ENCODE results near the gene TBX10. TPM values are rescaled to one million over a fixed set of nuclear protein-coding genes. Genes with fewer than 3 reads are reported as not detected.
"Not testable (repeated sequence)": the region's sequence is repeated elsewhere in the genome, so short reads cannot be mapped to it uniquely, and the experiment has no call there.

The TBX10 gene
- total and polyA plus RNA-seq, 2 experiments from 2014 or later: 1.2 TPM; not detected in 1

DNA sequence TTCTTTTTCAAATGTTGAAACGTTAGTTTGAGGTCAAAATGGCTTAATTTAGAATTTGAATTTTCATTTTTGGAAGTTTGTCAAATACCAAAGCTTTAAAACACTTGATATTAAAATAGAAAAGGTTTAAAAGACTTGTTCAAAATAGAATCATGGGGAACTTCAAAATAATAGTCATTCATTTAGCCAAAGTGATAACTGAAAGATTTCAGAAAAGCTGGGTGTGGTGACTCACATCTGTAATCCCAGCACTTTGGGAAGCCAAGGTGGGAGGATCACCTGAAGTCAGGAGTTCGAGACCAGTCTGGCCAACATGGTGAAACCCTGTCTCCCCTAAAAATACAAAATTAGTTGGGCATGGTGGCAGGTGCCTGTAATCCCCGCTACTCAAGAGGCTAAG, 45.1 kb downstream of the TBX10 start:
- no peak overlapping the region for H3K4me3 ChIP-seq
- H3K4me1 ChIP-seq (ENCODE audit: low read depth): no peaks in the 10 kb centered on the region

DNA sequence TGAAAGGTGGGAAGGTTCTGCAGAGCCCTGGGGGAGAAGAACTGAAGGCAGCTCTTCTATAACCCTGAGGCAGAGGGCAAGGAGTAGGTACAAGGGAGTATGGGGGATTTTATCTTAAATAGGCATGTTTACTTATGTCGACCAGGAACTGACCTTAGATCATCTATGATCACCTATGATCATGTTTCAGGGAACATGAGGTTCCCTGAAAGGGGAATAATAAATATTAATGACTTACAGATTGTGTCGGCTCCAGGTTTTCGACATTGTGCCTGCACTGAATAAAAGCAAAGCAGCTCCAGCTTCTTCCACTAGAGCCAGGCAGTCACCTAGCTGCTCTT, 46.0 kb downstream of the TBX10 start:
- Histone ChIP-seq H3K27ac (no peak overlapping the region), H3K4me3 (no peak overlapping the region), H3K36me3 (no peaks in the 10 kb centered on the region), H3K27me3 (no peaks in the 10 kb centered on the region), H3K9me3 (ENCODE audit: low read depth) (no peaks in the 10 kb centered on the region), H3K4me1 (ENCODE audit: low read depth) (no peaks in the 10 kb centered on the region)
- DNase-seq (ENCODE audit: low read depth in 1 of 2, low spot score in 1 of 2): no peak
- TF ChIP-seq, protein P1, sequence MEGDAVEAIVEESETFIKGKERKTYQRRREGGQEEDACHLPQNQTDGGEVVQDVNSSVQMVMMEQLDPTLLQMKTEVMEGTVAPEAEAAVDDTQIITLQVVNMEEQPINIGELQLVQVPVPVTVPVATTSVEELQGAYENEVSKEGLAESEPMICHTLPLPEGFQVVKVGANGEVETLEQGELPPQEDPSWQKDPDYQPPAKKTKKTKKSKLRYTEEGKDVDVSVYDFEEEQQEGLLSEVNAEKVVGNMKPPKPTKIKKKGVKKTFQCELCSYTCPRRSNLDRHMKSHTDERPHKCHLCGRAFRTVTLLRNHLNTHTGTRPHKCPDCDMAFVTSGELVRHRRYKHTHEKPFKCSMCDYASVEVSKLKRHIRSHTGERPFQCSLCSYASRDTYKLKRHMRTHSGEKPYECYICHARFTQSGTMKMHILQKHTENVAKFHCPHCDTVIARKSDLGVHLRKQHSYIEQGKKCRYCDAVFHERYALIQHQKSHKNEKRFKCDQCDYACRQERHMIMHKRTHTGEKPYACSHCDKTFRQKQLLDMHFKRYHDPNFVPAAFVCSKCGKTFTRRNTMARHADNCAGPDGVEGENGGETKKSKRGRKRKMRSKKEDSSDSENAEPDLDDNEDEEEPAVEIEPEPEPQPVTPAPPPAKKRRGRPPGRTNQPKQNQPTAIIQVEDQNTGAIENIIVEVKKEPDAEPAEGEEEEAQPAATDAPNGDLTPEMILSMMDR (IDR thresholded peaks at IDR 0.05; ENCODE audit: low read depth, low read length): no peak

More for the DNA sequence above, 45.1 kb downstream of the TBX10 start:
- TF ChIP-seq, protein P1 (IDR thresholded peaks at IDR 0.05; ENCODE audit: low read depth, low read length): no peak
- H3K27me3 ChIP-seq: no peaks in the 10 kb centered on the region
- H3K27ac ChIP-seq: no peak overlapping the region
- no peak for DNase-seq (ENCODE audit: low read depth in 1 of 2, low spot score in 1 of 2)
- no peaks in the 10 kb centered on the region for H3K9me3 ChIP-seq (ENCODE audit: low read depth)
- no peaks in the 10 kb centered on the region for H3K36me3 ChIP-seq

DNA sequence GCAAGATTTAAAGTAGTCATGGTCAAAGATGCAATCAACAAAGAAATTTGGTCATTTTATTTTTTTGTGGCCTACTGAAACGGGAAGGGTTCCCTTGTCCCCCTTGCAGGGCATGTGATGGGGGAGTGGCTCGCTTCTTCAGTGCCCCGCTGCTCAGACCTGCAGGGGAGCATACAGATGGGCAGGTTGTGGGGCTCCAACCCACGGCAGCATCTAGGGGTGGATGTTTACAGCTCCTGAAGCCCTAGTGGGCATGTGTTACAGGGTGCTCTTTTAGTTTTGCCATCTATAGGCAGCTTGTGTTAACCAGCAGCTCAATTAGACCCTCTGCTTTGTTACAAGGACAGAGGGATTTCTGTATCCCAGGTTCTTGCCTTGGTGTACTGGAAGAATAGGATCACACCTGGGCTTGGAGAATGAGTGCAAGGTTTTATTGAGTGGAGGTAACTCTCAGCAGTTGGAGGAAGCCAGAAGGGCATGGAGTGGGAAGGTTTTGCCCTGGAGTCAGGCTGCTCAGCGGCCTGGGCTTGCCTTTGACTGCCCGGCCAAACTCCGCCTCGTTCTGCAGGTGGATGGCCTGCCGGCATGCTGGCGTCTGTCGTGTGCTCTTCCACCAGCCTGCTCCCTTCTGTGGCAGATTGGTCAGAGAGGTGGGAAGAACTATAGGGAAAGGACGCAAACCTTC, 46.5 kb downstream of the TBX10 start:
- TF ChIP-seq, protein P1 (IDR thresholded peaks at IDR 0.05; ENCODE audit: low read depth, low read length): no peak
- H3K27me3 ChIP-seq: no peaks in the 10 kb centered on the region
- H3K9me3 ChIP-seq (ENCODE audit: low read depth): no peaks in the 10 kb centered on the region
- H3K4me1 ChIP-seq (ENCODE audit: low read depth): no peaks in the 10 kb centered on the region
- no peak for DNase-seq (ENCODE audit: low read depth in 1 of 2, low spot score in 1 of 2)
- no peak overlapping the region for H3K4me3 ChIP-seq
- H3K36me3 ChIP-seq: no peaks in the 10 kb centered on the region
- H3K27ac ChIP-seq: no peak overlapping the region

DNA sequence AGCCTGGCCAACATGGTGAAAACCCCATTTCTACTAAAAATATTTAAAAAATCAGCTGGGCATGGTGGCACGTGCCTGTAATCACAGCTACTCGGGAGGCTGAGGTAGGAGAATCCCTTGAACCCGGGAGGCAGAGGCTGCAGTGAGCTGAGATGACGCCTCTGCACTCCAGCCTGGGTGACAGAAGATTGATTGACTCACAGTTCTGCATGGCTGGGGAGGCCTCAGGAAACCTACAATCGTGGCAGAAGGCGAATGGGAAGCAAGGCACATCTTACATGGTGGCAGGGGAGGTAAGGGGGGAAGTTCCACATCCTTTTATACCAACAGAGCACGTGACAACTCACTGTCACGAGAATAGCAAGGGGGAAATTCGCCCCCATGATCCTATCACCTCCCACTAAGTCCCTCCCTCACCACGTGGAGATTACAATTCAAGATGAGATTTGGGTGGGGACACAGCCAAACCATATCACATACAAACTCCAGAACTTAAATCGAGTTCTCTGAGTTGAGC, 50.6 kb downstream of the TBX10 start:
- not testable (repeated sequence) for DNase-seq (ENCODE audit: low read depth in 1 of 2, low spot score in 1 of 2); H3K27me3 ChIP-seq; H3K9me3 ChIP-seq (ENCODE audit: low read depth); H3K36me3 ChIP-seq; H3K27ac ChIP-seq; H3K4me3 ChIP-seq; H3K4me1 ChIP-seq (ENCODE audit: low read depth)

DNA sequence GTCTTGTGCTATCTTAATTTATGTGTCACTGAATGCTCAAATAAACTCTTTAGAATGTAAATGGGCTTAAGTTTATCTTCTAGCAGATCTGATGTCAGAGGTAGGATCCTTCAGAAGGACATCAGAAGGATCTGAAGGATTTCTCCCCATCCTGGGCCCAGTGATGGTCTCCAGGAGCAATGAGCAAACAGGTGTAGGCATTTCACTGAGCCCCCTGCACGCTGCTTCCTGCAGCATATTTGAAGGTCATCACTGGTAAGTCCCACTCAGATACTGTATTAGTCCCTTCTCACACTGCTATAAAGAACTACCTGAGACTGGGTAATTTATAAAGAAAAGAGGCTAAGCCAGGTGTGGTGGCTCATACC, 51.4 kb downstream of the TBX10 start:
- no peak overlapping the region for H3K27ac ChIP-seq
- TF ChIP-seq, protein P1 (IDR thresholded peaks at IDR 0.05; ENCODE audit: low read depth, low read length): no peak
- no peaks in the 10 kb centered on the region for H3K36me3 ChIP-seq
- no peaks in the 10 kb centered on the region for H3K4me1 ChIP-seq (ENCODE audit: low read depth)
- no peaks in the 10 kb centered on the region for H3K27me3 ChIP-seq
- no peak overlapping the region for H3K4me3 ChIP-seq
- DNase-seq (ENCODE audit: low read depth in 1 of 2, low spot score in 1 of 2): no peak
- H3K9me3 ChIP-seq (ENCODE audit: low read depth): no peaks in the 10 kb centered on the region

DNA sequence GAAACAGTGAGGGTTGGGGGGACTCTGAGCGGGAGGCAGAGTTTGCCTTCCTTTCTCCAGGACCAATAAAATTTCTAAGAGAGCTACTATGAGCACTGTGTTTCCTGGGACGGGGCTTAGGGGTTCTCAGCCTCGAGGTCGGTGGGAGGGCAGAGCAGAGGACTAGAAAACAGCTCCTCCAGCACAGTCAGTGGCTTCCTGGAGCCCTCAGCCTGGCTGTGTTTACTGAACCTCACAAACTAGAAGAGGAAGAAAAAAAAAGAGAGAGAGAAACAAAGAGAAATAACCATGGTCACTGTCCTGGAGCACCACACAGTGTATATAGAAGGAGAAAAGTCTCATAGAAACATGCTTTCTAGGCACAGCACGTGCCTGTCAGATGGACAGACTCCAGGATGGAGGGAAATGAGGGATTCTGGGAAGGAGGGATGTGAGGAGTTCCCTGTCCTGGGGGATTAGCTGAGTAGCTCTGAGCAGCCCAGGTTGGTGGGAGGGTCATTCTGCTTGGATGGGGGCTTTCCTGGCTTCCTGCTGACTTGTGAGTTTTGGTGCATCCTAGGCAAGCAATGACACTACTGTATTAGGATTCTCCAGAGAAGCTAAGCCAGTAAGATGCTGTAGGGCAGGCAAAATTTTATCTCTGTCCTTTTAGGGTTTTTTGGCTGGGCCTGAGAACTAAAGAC, 52.9 kb downstream of the TBX10 start:
- H3K4me3 ChIP-seq: no peak overlapping the region
- H3K9me3 ChIP-seq (ENCODE audit: low read depth): no peaks in the 10 kb centered on the region
- TF ChIP-seq, protein P1 (IDR thresholded peaks at IDR 0.05; ENCODE audit: low read depth, low read length): no peak
- H3K4me1 ChIP-seq (ENCODE audit: low read depth): no peaks in the 10 kb centered on the region
- no peak for DNase-seq (ENCODE audit: low read depth in 1 of 2, low spot score in 1 of 2)
- no peak overlapping the region for H3K27ac ChIP-seq
- no peaks in the 10 kb centered on the region for H3K27me3 ChIP-seq
- H3K36me3 ChIP-seq: no peaks in the 10 kb centered on the region

Measured in cardiac muscle cell (in vitro differentiated cells and primary cell).